ENCODE results near the gene DDI2.

DDI2 gene

GRCh38 chr1:15702722-15703550 lies 85.7 kb downstream of the DDI2 start:
- no peak for TF ChIP-seq Cebpa-rat (IDR thresholded peaks at IDR 0.05)
- Histone ChIP-seq H3K4me3 (no peak overlapping the region), H3K27ac (peak overlapping the region in 6 of 11 experiments; percentile 5 to 78 (median 53); a peak in 8 of 22 replicates), H3K9ac (peak overlapping the region in 5 of 11 experiments; percentile 5 to 72 (median 51); a peak in 9 of 22 replicates), H3K9me3 (replicated peaks in 1 of 11) (peaks cover 0 to 15% (median 0%) of the 10 kb centered on the region in 11 experiments; a peak in 4 of 22 replicates), H3K4me1 (peaks cover 29 to 79% (median 34%) of the 10 kb centered on the region in 10 experiments), H3K36me3 (peaks cover 18 to 51% (median 36%) of the 10 kb centered on the region in 11 experiments; a peak in 21 of 22 replicates), H3K4me2 (peak overlapping the region in 4 of 11 experiments; percentile 42 to 96 (median 84); a peak in 7 of 22 replicates), H3K27me3 (no peaks in the 10 kb centered on the region), H4K20me1 (peaks cover 73 to 100% (median 95%) of the 10 kb centered on the region in 11 experiments)

DNA sequence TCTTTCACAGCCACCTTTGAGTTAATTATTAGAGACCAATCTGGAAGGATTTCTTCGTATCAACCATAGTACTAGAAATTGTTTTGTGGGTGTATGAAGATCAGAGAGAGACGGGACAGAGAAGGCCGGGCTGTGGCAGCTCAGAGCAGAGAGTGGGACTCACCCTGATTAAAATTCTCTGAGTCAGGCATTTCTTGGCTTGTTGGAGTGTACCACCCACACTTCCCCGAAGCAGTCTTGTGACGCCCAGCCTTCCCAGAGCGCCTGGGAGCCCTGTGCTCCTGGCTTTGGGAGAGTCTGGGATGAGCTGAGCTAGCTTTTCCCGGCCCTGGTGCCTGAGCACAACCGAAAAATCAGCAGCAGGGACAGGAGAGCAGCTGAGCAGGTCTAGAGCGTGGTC lies 86.3 kb downstream of the DDI2 start:
- Histone ChIP-seq H3K4me2 (peak overlapping the region in 5 of 11 experiments; percentile 1 to 96 (median 72); a peak in 8 of 22 replicates), H4K20me1 (peaks cover 75 to 100% (median 95%) of the 10 kb centered on the region in 11 experiments), H3K27me3 (no peaks in the 10 kb centered on the region), H3K9me3 (replicated peaks in 1 of 11) (peaks cover 0 to 15% (median 0%) of the 10 kb centered on the region in 11 experiments; a peak in 4 of 22 replicates), H3K9ac (peak overlapping the region in 6 of 11 experiments; percentile 5 to 72 (median 48); a peak in 11 of 22 replicates), H3K27ac (peak overlapping the region in 6 of 11 experiments; percentile 9 to 78 (median 53); a peak in 9 of 22 replicates), H3K36me3 (peaks cover 18 to 54% (median 36%) of the 10 kb centered on the region in 11 experiments; a peak in 21 of 22 replicates), H3K4me1 (peaks cover 23 to 73% (median 28%) of the 10 kb centered on the region in 10 experiments), H3K4me3 (no peak overlapping the region)
- TF ChIP-seq Cebpa-rat (IDR thresholded peaks at IDR 0.05) = no peak

DNA sequence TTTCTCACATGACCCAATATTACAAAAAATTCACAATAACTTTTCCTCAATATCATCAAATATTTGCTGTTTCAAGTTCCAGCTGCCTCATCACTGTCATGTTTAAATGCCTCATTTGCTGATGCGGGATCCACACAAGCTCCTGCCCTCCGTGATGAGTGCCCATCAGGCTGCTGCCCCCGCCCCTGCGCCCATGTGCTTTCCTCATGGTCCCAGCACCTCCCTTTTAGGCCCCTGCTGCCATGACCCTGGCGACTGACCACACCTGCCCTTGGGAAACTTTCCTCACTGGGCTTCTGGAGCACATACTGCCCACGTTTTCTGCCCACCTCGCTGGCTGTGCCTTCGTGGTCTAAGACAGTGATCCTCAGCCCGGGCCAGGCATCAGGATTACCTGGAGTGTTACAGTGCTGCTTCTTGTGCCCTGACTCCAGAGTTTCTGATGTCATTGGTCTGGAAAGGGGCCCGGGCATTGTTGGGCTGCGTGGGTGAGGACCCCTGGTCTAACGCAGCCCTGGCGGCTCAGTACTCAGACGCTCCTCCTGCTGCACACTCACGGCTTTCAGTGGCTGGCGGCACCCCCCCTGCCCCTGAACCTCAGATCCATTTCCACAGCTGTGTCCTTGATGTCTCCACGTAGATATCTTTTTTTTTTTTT lies 87.4 kb downstream of the DDI2 start:
- H3K27me3 ChIP-seq = no peaks in the 10 kb centered on the region
- peaks cover 18 to 61% (median 36%) of the 10 kb centered on the region in 11 experiments; a peak in 21 of 22 replicates for H3K36me3 ChIP-seq
- H3K4me3 ChIP-seq = no peak overlapping the region
- peak overlapping the region in 2 of 11 experiments; percentile 16 to 96; a peak in 3 of 22 replicates for H3K4me2 ChIP-seq
- peak overlapping the region in 1 of 11 experiments; percentile 39; a peak in 1 of 22 replicates for H3K27ac ChIP-seq
- peaks cover 84 to 100% (median 98%) of the 10 kb centered on the region in 11 experiments for H4K20me1 ChIP-seq
- H3K4me1 ChIP-seq = peaks cover 18 to 65% (median 23%) of the 10 kb centered on the region in 10 experiments
- H3K9me3 ChIP-seq (replicated peaks in 1 of 11) = peaks cover 0 to 15% (median 0%) of the 10 kb centered on the region in 11 experiments; a peak in 4 of 22 replicates
- no peak for TF ChIP-seq Cebpa-rat (IDR thresholded peaks at IDR 0.05)
- no peak overlapping the region for H3K9ac ChIP-seq

DNA sequence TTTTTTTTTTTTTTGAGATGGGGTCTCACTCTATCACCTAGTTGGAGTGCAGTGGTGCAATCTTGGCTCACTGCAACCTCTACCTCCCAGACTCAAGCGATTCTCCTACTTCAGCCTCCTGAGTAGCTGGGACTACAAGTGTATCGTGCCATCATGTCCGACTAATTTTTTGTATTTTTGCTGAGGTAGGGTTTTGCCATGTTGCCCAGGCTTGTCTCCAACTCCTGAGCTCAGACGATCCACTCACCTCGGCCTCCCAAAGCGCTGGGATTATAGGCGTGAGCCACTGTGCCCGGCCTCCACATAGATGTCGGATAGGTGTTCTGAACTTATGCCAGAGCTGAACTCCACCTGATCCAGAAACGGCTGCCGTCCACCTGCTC lies 87.9 kb downstream of the DDI2 start:
- no peak overlapping the region for H3K27ac ChIP-seq
- H3K27me3 ChIP-seq = no peaks in the 10 kb centered on the region
- H3K9me3 ChIP-seq (replicated peaks in 1 of 11) = peaks cover 0 to 15% (median 0%) of the 10 kb centered on the region in 11 experiments; a peak in 4 of 22 replicates
- H3K36me3 ChIP-seq = peaks cover 18 to 66% (median 35%) of the 10 kb centered on the region in 11 experiments; a peak in 21 of 22 replicates
- TF ChIP-seq Cebpa-rat (IDR thresholded peaks at IDR 0.05) = no peak
- no peak overlapping the region for H3K4me3 ChIP-seq
- no peak overlapping the region for H3K9ac ChIP-seq
- no peak overlapping the region for H3K4me2 ChIP-seq
- H3K4me1 ChIP-seq = peaks cover 12 to 60% (median 18%) of the 10 kb centered on the region in 10 experiments
- peaks cover 82 to 100% (median 98%) of the 10 kb centered on the region in 11 experiments for H4K20me1 ChIP-seq

- no peak for TF ChIP-seq Cebpa-rat (IDR thresholded peaks at IDR 0.05)
- Histone ChIP-seq H3K9ac (no peak overlapping the region), H3K36me3 (peaks cover 18 to 57% (median 33%) of the 10 kb centered on the region in 11 experiments; a peak in 21 of 22 replicates), H3K4me1 (peaks cover 6 to 47% (median 12%) of the 10 kb centered on the region in 10 experiments; a peak in 15 of 20 replicates), H3K4me3 (no peak overlapping the region), H3K27me3 (no peaks in the 10 kb centered on the region), H3K4me2 (peak overlapping the region in 2 of 11 experiments; percentile 0 to 2; a peak in 1 of 22 replicates), H3K9me3 (replicated peaks in 1 of 11) (peaks cover 0 to 15% (median 0%) of the 10 kb centered on the region in 11 experiments; a peak in 4 of 22 replicates), H3K27ac (no peak overlapping the region), H4K20me1 (peaks cover 86 to 100% (median 98%) of the 10 kb centered on the region in 11 experiments)
Measured at GRCh38 chr1:15706751-15707150, 89.5 kb downstream of the DDI2 start.

- H3K4me1 ChIP-seq = peaks cover 6 to 41% (median 12%) of the 10 kb centered on the region in 10 experiments; a peak in 15 of 20 replicates
- H3K4me2 ChIP-seq = peak overlapping the region in 5 of 11 experiments; percentile 0 to 15 (median 5); a peak in 2 of 22 replicates
- no peak overlapping the region for H3K9ac ChIP-seq
- peaks cover 18 to 51% (median 29%) of the 10 kb centered on the region in 11 experiments; a peak in 21 of 22 replicates for H3K36me3 ChIP-seq
- TF ChIP-seq Cebpa-rat (IDR thresholded peaks at IDR 0.05) = no peak
- no peaks in the 10 kb centered on the region for H3K27me3 ChIP-seq
- no peak overlapping the region for H3K4me3 ChIP-seq
- H3K9me3 ChIP-seq (replicated peaks in 1 of 11) = peaks cover 0 to 15% (median 0%) of the 10 kb centered on the region in 11 experiments; a peak in 4 of 22 replicates
- H4K20me1 ChIP-seq = peaks cover 87 to 100% (median 97%) of the 10 kb centered on the region in 11 experiments
- H3K27ac ChIP-seq = no peak overlapping the region; a peak in 1 of 22 replicates
Measured at GRCh38 chr1:15707239-15707925, 90.1 kb downstream of the DDI2 start.

DNA sequence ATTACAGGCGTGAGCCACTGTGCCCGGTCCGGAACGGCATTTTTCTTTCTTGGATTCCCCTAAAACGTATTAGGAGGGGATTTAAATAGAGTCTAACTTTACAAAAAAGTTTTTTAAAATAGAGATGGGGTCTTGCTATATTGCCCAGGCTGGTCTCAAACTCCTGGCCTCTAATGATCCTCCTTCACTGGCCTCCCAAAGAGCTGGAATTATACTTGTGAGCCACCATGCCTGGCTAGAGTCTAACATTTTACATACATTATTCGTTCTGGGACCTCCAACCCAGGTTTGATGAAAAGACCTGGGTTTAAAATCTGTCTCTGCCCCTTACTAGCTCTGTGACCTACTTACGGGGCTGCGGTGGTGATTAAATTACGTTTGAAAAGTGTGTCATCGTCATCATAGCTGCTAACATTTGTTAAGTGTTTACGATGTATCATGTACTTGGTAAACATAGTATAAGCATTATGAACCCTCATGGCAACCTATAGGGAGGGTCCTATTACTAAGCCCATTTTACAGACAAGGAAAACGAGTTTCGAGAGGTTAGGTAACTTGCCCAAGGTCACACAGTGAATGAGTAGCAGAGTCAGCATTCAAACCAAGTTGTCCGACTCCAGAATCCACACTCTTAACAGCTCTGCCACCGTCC lies 91.4 kb downstream of the DDI2 start:
- no peak for TF ChIP-seq Cebpa-rat (IDR thresholded peaks at IDR 0.05)
- Histone ChIP-seq H3K4me1 (peaks cover 2 to 29% (median 5%) of the 10 kb centered on the region in 10 experiments; a peak in 14 of 20 replicates), H3K4me3 (no peak overlapping the region), H3K36me3 (peaks cover 18 to 56% (median 27%) of the 10 kb centered on the region in 11 experiments; a peak in 21 of 22 replicates), H3K4me2 (no peak overlapping the region), H4K20me1 (peaks cover 87 to 100% (median 97%) of the 10 kb centered on the region in 11 experiments), H3K9me3 (replicated peaks in 1 of 11) (peaks cover 0 to 15% (median 0%) of the 10 kb centered on the region in 11 experiments; a peak in 4 of 22 replicates), H3K9ac (no peak overlapping the region), H3K27me3 (no peaks in the 10 kb centered on the region), H3K27ac (no peak overlapping the region)

Measured in BLaER1 treated with 17β-estradiol and CSF1 and Interleukin-3, amounts not matched to agents 10 nM and 100 nM (cell line).